Activated T-helper 17 cell treated with anti-CD3 and anti-CD28 coated beads, Interleukin-2, amount 50 U/mL, for 72 hours (primary cell): ENCODE measurements around the gene RCBTB2. TPM values are rescaled to one million over a fixed set of nuclear protein-coding genes. Genes with fewer than 3 reads are reported as not detected.

ENCODE experiments used
- ATAC-seq: fragments of 150-1000 bp; cut with Tn5 transposase; replicated peaks from 2 replicates; pipeline ENCODE4 v1.10.0; 2021; ENCODE audit warnings: mild to moderate bottlenecking, moderate library complexity
- H3K27ac Mint-ChIP-seq: one replicate; pipeline ENCODE4 v1.8.0; 2022; ENCODE audit warnings: mixed read lengths
- H3K27me3 Mint-ChIP-seq: one replicate; pipeline ENCODE4 v1.8.0; 2022; ENCODE audit warnings: mixed read lengths
- H3K36me3 Mint-ChIP-seq: one replicate; pipeline ENCODE4 v1.8.0; 2022; ENCODE audit warnings: low read depth, mild to moderate bottlenecking, mixed read lengths
- H3K4me1 Mint-ChIP-seq: one replicate; pipeline ENCODE4 v1.8.0; 2022; ENCODE audit warnings: mixed read lengths
- H3K4me3 Mint-ChIP-seq: one replicate; pipeline ENCODE4 v1.8.0; 2022; ENCODE audit warnings: mild to moderate bottlenecking, mixed read lengths
- H3K9me3 Mint-ChIP-seq: one replicate; pipeline ENCODE4 v1.8.0; 2022; ENCODE audit warnings: mixed read lengths
- total RNA-seq, 2 donors: library from RNA; stranded (reverse); gene quantifications; one replicate each; pipeline ENCODE4 v1.2.3, GENCODE V29; 2022

The RCBTB2 gene
- total RNA-seq, 2 donors from 2014 or later = 6.1 to 7.7 TPM

DNA sequence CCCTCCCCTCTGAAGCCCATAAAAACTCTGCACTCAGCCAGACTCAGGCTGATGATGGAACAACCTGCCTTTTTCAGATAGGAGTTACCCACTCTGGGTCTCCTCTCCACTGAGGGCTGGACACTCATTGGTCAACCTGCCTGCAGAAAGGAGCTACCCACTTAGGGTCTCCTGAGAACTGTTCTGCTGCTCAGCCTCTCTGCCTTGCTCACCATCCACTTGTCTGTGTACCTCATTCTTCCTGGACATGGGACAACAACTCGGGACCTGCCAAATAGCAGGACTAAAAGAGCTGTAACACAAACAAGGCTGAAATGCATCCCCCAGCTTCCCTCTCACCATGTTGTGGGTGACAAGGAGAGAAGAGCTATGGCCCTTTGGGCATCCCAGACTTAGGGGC lies 18.4 kb upstream of the RCBTB2 start:
- Mint-ChIP-seq H3K36me3 (no peaks in the 10 kb centered on the region), H3K4me1 (peaks cover 5% of the 10 kb centered on the region), H3K27me3 (no peaks in the 10 kb centered on the region), H3K9me3 (peaks cover 4% of the 10 kb centered on the region), H3K27ac (no peak overlapping the region), H3K4me3 (no peak overlapping the region)
- no peak for ATAC-seq

GRCh38 chr13:48549658-48550057 lies 16.8 kb upstream of the RCBTB2 start:
- Mint-ChIP-seq H3K36me3 (no peaks in the 10 kb centered on the region), H3K4me1 (peaks cover 5% of the 10 kb centered on the region), H3K27me3 (no peaks in the 10 kb centered on the region), H3K9me3 (no peaks in the 10 kb centered on the region), H3K27ac (no peak overlapping the region), H3K4me3 (no peak overlapping the region)
- ATAC-seq = no peak

GRCh38 chr13:48547663-48548092 lies 14.8 kb upstream of the RCBTB2 start:
- ATAC-seq = no peak
- Mint-ChIP-seq H3K27me3 (no peaks in the 10 kb centered on the region), H3K27ac (no peak overlapping the region), H3K4me3 (no peak overlapping the region), H3K4me1 (peaks cover 5% of the 10 kb centered on the region), H3K9me3 (no peaks in the 10 kb centered on the region), H3K36me3 (no peaks in the 10 kb centered on the region)

DNA sequence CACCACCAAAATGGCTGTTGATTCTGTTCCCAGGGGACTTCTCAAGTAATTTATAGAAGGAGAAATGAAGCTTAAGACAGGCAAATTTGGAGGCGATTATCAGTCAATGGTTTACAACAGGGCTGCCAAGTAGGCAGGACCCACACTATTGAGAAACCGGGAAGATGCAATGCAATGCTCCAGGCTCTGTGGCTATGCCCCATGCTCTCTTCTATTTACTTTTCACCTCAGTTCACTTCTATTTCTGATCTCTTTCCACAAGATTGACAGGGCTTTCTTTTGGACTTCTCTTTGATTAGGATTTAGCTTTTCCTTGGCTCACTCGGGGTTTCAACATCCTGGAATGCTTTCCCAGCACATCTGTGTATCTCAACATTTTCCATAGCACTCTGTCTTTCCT lies 12.7 kb upstream of the RCBTB2 start:
- H3K27me3 Mint-ChIP-seq = no peaks in the 10 kb centered on the region
- H3K4me1 Mint-ChIP-seq = peaks cover 5% of the 10 kb centered on the region
- ATAC-seq = no peak
- no peaks in the 10 kb centered on the region for H3K36me3 Mint-ChIP-seq
- no peaks in the 10 kb centered on the region for H3K9me3 Mint-ChIP-seq
- no peak overlapping the region for H3K27ac Mint-ChIP-seq
- H3K4me3 Mint-ChIP-seq = no peak overlapping the region

GRCh38 chr13:48542581-48543341 lies 9.9 kb upstream of the RCBTB2 start:
- no peaks in the 10 kb centered on the region for H3K9me3 Mint-ChIP-seq
- no peak for ATAC-seq
- no peaks in the 10 kb centered on the region for H3K27me3 Mint-ChIP-seq
- H3K27ac Mint-ChIP-seq = no peak overlapping the region
- H3K4me3 Mint-ChIP-seq = no peak overlapping the region
- no peaks in the 10 kb centered on the region for H3K36me3 Mint-ChIP-seq
- H3K4me1 Mint-ChIP-seq = no peaks in the 10 kb centered on the region

DNA sequence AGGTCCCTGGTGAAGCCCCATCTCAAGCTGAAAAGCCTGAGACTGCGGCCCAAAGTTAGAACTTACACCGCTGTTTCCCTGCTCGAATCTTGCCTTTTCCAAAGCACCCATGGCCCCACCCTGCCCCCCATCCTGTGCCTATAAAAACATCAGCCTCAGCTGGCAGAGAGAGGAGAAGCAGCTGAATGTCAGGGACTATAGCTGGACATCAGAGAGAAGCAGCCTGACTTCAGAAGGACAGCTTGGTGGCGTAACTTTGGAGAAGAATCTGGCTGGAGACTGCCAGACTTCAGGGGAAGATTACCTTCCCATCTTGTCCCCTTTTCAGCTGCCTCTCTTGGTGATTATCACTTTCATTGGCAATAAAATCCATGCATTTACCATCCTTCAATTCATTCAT lies 9.3 kb upstream of the RCBTB2 start:
- no peaks in the 10 kb centered on the region for H3K9me3 Mint-ChIP-seq
- H3K27ac Mint-ChIP-seq = no peak overlapping the region
- no peak for ATAC-seq

GRCh38 chr13:48539550-48539949 lies 6.7 kb upstream of the RCBTB2 start:
- no peaks in the 10 kb centered on the region for H3K4me1 Mint-ChIP-seq

More for the DNA sequence above, 9.3 kb upstream of the RCBTB2 start:
- H3K36me3 Mint-ChIP-seq = no peaks in the 10 kb centered on the region
- no peaks in the 10 kb centered on the region for H3K27me3 Mint-ChIP-seq
- H3K4me3 Mint-ChIP-seq = no peak overlapping the region
- H3K4me1 Mint-ChIP-seq = no peaks in the 10 kb centered on the region

GRCh38 chr13:48536621-48537250 lies 3.9 kb upstream of the RCBTB2 start:
- H3K27me3 Mint-ChIP-seq = no peaks in the 10 kb centered on the region
- no peak overlapping the region for H3K4me3 Mint-ChIP-seq
- no peak for ATAC-seq
- H3K9me3 Mint-ChIP-seq = peaks cover 5% of the 10 kb centered on the region
- H3K27ac Mint-ChIP-seq = no peak overlapping the region
- H3K4me1 Mint-ChIP-seq = peaks cover 4% of the 10 kb centered on the region
- H3K36me3 Mint-ChIP-seq = peaks cover 8% of the 10 kb centered on the region

More at GRCh38 chr13:48539550-48539949, 6.7 kb upstream of the RCBTB2 start:
- no peak overlapping the region for H3K4me3 Mint-ChIP-seq
- no peaks in the 10 kb centered on the region for H3K36me3 Mint-ChIP-seq
- peaks cover 5% of the 10 kb centered on the region for H3K9me3 Mint-ChIP-seq
- no peak for ATAC-seq
- no peaks in the 10 kb centered on the region for H3K27me3 Mint-ChIP-seq
- no peak overlapping the region for H3K27ac Mint-ChIP-seq

- Mint-ChIP-seq H3K36me3 (peaks cover 8% of the 10 kb centered on the region), H3K27me3 (no peaks in the 10 kb centered on the region), H3K9me3 (peaks cover 5% of the 10 kb centered on the region), H3K4me1 (peaks cover 4% of the 10 kb centered on the region), H3K4me3 (no peak overlapping the region), H3K27ac (no peak overlapping the region)
- ATAC-seq = no peak
Measured at GRCh38 chr13:48535766-48536165, 2.9 kb upstream of the RCBTB2 start.

- Mint-ChIP-seq H3K27me3 (no peaks in the 10 kb centered on the region), H3K4me1 (peaks cover 8% of the 10 kb centered on the region), H3K4me3 (no peak overlapping the region), H3K9me3 (peaks cover 5% of the 10 kb centered on the region), H3K27ac (no peak overlapping the region), H3K36me3 (peaks cover 8% of the 10 kb centered on the region)
- ATAC-seq = no peak
Measured at GRCh38 chr13:48534911-48535501, 2.1 kb upstream of the RCBTB2 start.

GRCh38 chr13:48533961-48534600 lies 1.2 kb upstream of the RCBTB2 start:
- Mint-ChIP-seq H3K27me3 (no peaks in the 10 kb centered on the region), H3K36me3 (peaks cover 8% of the 10 kb centered on the region), H3K4me1 (peaks cover 8% of the 10 kb centered on the region), H3K4me3 (peak overlapping the region; percentile 92), H3K27ac (peak overlapping the region; percentile 97), H3K9me3 (peaks cover 5% of the 10 kb centered on the region)
- no peak for ATAC-seq

DNA sequence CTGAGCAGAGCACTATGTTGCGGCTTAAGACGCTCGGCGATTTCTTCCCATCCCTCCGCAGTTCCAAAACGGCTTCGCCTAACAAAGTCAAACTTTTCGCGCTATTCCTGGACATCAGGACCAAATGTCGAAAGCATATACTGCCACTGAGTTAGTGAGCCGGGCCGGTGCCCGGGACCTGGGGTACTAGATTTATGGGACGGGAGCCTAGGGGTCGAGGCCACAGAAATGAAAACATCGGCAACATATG lies 699 bp downstream of the RCBTB2 start:
- H3K27me3 Mint-ChIP-seq = no peaks in the 10 kb centered on the region

DNA sequence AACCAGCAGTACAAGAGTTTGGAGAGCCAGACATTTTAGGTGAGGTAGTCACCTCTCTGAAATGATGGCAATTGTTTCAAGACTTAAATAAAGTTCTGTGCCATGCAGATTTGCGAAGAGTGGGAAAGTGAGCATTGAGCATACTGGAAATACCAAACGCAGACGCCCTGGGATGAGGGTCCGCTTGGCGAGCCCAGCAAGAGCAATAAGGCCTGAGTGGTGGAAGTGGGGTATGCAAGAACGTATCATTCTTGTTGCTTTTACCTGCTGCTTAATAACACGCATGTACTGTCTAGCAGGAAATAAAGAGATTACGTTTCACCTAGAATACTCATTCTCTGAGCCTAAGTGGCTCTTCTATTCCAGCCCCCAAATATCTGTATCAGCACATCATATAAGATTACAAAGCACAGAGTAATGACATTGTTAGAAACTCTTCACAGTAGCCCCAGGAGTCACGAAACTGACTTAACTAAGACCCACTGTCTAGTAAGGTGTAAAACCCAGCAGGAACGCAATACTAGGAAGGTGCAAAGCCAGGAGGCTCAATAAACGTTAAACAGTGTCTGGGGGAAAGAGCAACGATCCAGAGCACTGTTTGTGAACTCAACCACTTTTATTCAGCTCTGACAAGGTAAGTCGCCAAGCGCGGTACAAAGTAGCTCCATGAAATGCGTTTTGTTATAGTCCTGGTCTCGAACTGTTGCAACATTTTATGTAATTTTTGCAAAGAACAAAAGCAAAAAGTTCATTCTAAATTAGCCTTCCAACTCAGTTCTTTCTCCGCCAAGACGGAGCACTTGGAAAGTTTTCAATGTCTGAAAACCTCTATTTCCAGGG lies 1.2 kb downstream of the RCBTB2 start:
- Mint-ChIP-seq H3K4me3 (peak overlapping the region; percentile 92), H3K4me1 (peaks cover 8% of the 10 kb centered on the region), H3K27me3 (no peaks in the 10 kb centered on the region), H3K27ac (peak overlapping the region; percentile 97), H3K9me3 (peaks cover 5% of the 10 kb centered on the region), H3K36me3 (peaks cover 8% of the 10 kb centered on the region)
- ATAC-seq = peak; percentile 1

More for the DNA sequence above, 699 bp downstream of the RCBTB2 start:
- Mint-ChIP-seq H3K4me1 (peaks cover 8% of the 10 kb centered on the region), H3K27ac (peak overlapping the region; percentile 97), H3K9me3 (peaks cover 5% of the 10 kb centered on the region), H3K36me3 (peaks cover 8% of the 10 kb centered on the region), H3K4me3 (peak overlapping the region; percentile 92)
- peak; percentile 48 for ATAC-seq

DNA sequence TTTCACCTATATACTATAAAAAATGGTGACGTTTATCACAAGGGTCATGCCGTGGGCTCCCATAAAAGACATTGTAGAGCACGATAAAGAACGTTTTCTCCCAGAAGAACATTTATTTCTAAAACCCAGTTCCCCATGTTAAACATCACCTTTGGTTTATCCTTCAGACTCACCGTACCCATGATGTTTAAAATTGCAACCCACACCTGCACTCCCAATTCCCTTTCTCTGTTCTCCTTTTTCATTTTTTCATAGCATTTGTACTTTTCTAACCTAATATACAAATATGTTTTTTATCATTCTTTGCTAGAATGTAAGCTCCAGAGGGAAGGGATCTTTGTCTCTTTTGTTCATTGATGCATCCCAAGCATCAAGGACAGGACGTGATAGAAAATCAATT lies 2.0 kb downstream of the RCBTB2 start:
- ATAC-seq = no peak
- Mint-ChIP-seq H3K27me3 (no peaks in the 10 kb centered on the region), H3K27ac (peak overlapping the region; percentile 97), H3K4me3 (peak overlapping the region; percentile 92), H3K9me3 (peaks cover 4% of the 10 kb centered on the region), H3K4me1 (peaks cover 8% of the 10 kb centered on the region), H3K36me3 (peaks cover 8% of the 10 kb centered on the region)
